Loucy (cell line): ENCODE data around the gene REXO5.

Experiments used
- H2AFZ ChIP-seq: fragments of 200-600 bp; sonication (generic); 2 replicates; pipeline ENCODE4 v1.6.0; 2016; ENCODE audit warnings: antibody characterized with exemption, mild to moderate bottlenecking, low read length, moderate library complexity
- H3F3A ChIP-seq: fragments of 200-600 bp; 2 replicates; pipeline ENCODE4 v1.6.0; 2016; ENCODE audit warnings: antibody characterized with exemption, low read depth, mild to moderate bottlenecking
- H3K27me3 ChIP-seq: fragments of 200-600 bp; sonication (generic); 2 replicates; pipeline ENCODE4 v1.6.1; 2014; ENCODE audit warnings: low read length, mild to moderate bottlenecking; ENCODE audit not compliant: insufficient read depth, poor library complexity, severe bottlenecking
- H3K36me3 ChIP-seq: fragments of 200-600 bp; sonication (generic); 2 replicates; pipeline ENCODE4 v1.6.1; 2016; ENCODE audit warnings: low read length; ENCODE audit not compliant: insufficient read depth
- H3K4me1 ChIP-seq: fragments of 200-600 bp; sonication (generic); 2 replicates; pipeline ENCODE4 v1.5.1; 2014; ENCODE audit warnings: low read length, mild to moderate bottlenecking; ENCODE audit not compliant: insufficient read depth, poor library complexity, severe bottlenecking
- H3K4me2 ChIP-seq: fragments of 200-600 bp; sonication (generic); 2 replicates; pipeline ENCODE4 v1.6.0; 2014; ENCODE audit warnings: antibody characterized with exemption, low read length, low read depth, mild to moderate bottlenecking; ENCODE audit not compliant: poor library complexity, severe bottlenecking
- H3K4me3 ChIP-seq: fragments of 200-600 bp; sonication (generic); 2 replicates; pipeline ENCODE4 v1.5.1; 2014; ENCODE audit warnings: low read length, mild to moderate bottlenecking, mixed read lengths; ENCODE audit not compliant: poor library complexity, severe bottlenecking
- H3K79me2 ChIP-seq: fragments of 200-600 bp; sonication (generic); 2 replicates; pipeline ENCODE4 v1.6.1; 2014; ENCODE audit warnings: low read length; ENCODE audit not compliant: insufficient read depth
- H3K9ac ChIP-seq: fragments of 200-600 bp; sonication (generic); 2 replicates; pipeline ENCODE4 v1.6.0; 2014; ENCODE audit warnings: mild to moderate bottlenecking, low read depth, low read length, moderate library complexity; ENCODE audit not compliant: poor library complexity, severe bottlenecking
- H3K9me2 ChIP-seq: fragments of 200-600 bp; sonication (generic); replicated peaks from 2 replicates; pipeline ENCODE4 v1.6.1; 2016; ENCODE audit warnings: low read depth, low read length, mixed read lengths
- H3K9me3 ChIP-seq: fragments of 200-600 bp; sonication (generic); 2 replicates; pipeline ENCODE4 v1.6.1; 2014; ENCODE audit warnings: mild to moderate bottlenecking, antibody characterized with exemption, low read length, low read depth; ENCODE audit not compliant: insufficient read depth
- H4K20me1 ChIP-seq: fragments of 200-600 bp; sonication (generic); 2 replicates; pipeline ENCODE4 v1.6.0; 2014; ENCODE audit warnings: antibody characterized with exemption, low read length, mild to moderate bottlenecking; ENCODE audit not compliant: insufficient read depth, poor library complexity, severe bottlenecking
- EZH2phosphoT487 ChIP-seq: fragments of 200-600 bp; IDR thresholded peaks from 2 replicates; pipeline ENCODE4 v1.6.1; 2018; ENCODE audit warnings: antibody characterized with exemption, mild to moderate bottlenecking, moderate library complexity, borderline replicate concordance
- TF ChIP-seq, protein P1 (sequence below): fragments of 200-600 bp; sonication (generic); conservative IDR thresholded peaks from 2 replicates; pipeline ENCODE4 v1.5.1; 2014; ENCODE audit warnings: mild to moderate bottlenecking, antibody characterized with exemption, low read length

REXO5 gene

GRCh38 chr16:20880867-20881502, 74.7 kb downstream of the REXO5 start:
- no peaks in the 10 kb centered on the region for H3K36me3 ChIP-seq
- H3K9me3 ChIP-seq, result no peaks in the 10 kb centered on the region
- no peak overlapping the region for H3K9ac ChIP-seq
- H3K27me3 ChIP-seq, result no peaks in the 10 kb centered on the region
- H3K4me3 ChIP-seq, result no peak overlapping the region
- H3F3A ChIP-seq, result 0 out of 2 replicates have a peak, but pooled peaks cover 10% of the 10 kb centered on the region
- no peak overlapping the region for H3K4me2 ChIP-seq
- no peak for TF ChIP-seq EZH2phosphoT487
- TF ChIP-seq, protein P1, sequence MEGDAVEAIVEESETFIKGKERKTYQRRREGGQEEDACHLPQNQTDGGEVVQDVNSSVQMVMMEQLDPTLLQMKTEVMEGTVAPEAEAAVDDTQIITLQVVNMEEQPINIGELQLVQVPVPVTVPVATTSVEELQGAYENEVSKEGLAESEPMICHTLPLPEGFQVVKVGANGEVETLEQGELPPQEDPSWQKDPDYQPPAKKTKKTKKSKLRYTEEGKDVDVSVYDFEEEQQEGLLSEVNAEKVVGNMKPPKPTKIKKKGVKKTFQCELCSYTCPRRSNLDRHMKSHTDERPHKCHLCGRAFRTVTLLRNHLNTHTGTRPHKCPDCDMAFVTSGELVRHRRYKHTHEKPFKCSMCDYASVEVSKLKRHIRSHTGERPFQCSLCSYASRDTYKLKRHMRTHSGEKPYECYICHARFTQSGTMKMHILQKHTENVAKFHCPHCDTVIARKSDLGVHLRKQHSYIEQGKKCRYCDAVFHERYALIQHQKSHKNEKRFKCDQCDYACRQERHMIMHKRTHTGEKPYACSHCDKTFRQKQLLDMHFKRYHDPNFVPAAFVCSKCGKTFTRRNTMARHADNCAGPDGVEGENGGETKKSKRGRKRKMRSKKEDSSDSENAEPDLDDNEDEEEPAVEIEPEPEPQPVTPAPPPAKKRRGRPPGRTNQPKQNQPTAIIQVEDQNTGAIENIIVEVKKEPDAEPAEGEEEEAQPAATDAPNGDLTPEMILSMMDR, result no peak
- peaks cover 28% of the 10 kb centered on the region for H3K4me1 ChIP-seq
- H2AFZ ChIP-seq, result no peak overlapping the region
- H4K20me1 ChIP-seq, result peaks cover 4% of the 10 kb centered on the region
- no peaks in the 10 kb centered on the region for H3K9me2 ChIP-seq
- peaks cover 55% of the 10 kb centered on the region for H3K79me2 ChIP-seq

GRCh38 chr16:20881503-20881878, 75.2 kb downstream of the REXO5 start:
- 0 out of 2 replicates have a peak, but pooled peaks cover 10% of the 10 kb centered on the region for H3F3A ChIP-seq

DNA sequence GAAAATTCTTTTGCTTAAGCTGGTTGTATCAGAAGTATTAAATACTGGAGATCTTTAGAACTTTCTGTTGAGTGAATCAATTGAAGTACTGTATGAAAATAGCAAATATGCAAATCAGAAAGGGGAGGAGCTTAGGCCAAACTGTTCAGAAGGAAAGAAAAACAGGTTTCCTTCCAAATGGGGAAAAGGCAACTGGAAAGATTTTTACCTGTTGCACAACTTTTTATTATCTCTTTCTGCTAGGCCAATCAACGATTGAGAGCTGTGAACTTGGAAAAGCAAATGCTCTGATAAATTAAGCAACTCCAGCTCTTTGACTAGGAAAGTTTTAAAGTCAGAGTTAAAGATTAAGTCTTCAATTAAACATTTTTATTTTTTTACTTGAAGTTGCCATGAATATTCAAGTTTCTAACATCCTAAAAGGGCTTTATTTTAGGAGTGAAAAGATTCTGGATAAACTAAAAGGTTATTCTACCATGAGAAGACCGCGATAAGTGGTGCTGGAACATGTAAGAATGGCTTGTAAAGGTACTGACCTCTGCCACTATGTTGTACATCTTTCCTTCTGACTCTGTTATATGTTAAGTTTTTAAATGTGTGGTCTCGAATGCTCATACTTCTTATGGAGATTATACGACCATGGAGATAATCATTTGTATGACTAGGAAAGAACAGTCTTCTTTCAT, 77.4 kb downstream of the REXO5 start:
- Histone ChIP-seq H3K79me2 (peaks cover 45% of the 10 kb centered on the region), H3K36me3 (no peaks in the 10 kb centered on the region), H3K9me3 (no peaks in the 10 kb centered on the region), H2AFZ (no peak overlapping the region), H3K4me1 (peaks cover 25% of the 10 kb centered on the region), H3K9ac (peak overlapping the region; percentile 5), H4K20me1 (peaks cover 4% of the 10 kb centered on the region), H3K9me2 (no peaks in the 10 kb centered on the region), H3F3A (0 out of 2 replicates have a peak, but pooled peaks cover 10% of the 10 kb centered on the region), H3K4me2 (peak overlapping the region; percentile 54), H3K27me3 (no peaks in the 10 kb centered on the region), H3K4me3 (peak overlapping the region; percentile 18)
- no peak for TF ChIP-seq EZH2phosphoT487
- TF ChIP-seq, protein P1, result no peak

More at GRCh38 chr16:20881503-20881878, 75.2 kb downstream of the REXO5 start:
- no peaks in the 10 kb centered on the region for H3K9me3 ChIP-seq
- no peak overlapping the region for H3K4me3 ChIP-seq
- no peaks in the 10 kb centered on the region for H3K27me3 ChIP-seq
- no peak overlapping the region for H2AFZ ChIP-seq
- H3K4me1 ChIP-seq, result peaks cover 28% of the 10 kb centered on the region
- no peak for TF ChIP-seq EZH2phosphoT487
- TF ChIP-seq, protein P1, result no peak
- H3K79me2 ChIP-seq, result peaks cover 50% of the 10 kb centered on the region
- peaks cover 4% of the 10 kb centered on the region for H4K20me1 ChIP-seq
- H3K4me2 ChIP-seq, result no peak overlapping the region
- no peaks in the 10 kb centered on the region for H3K36me3 ChIP-seq
- H3K9me2 ChIP-seq, result no peaks in the 10 kb centered on the region
- H3K9ac ChIP-seq, result no peak overlapping the region
